ENCODE results near the gene APOM.

The APOM gene

DNA sequence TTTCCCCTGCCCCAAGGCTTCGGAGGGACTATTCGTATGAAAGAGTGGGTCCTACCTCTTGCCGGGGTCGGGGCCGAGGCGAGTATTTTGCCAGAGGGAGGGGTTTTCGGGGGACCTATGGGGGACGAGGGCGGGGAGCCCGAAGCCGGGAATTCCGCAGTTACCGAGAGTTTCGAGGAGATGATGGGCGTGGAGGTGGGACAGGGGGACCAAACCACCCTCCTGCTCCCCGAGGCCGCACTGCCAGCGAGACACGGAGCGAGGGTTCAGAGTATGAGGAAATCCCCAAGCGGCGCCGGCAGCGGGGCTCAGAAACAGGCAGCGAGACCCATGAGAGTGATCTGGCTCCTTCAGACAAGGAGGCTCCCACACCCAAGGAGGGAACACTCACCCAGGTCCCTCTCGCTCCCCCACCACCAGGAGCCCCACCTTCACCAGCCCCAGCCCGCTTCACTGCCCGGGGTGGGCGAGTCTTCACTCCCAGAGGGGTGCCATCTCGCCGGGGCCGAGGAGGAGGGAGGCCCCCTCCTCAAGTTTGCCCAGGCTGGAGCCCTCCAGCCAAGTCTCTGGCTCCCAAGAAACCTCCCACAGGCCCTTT, 23.9 kb upstream of the APOM start (continued):
- TF ChIP-seq PRDM4 (tag by site-specific recombination; IDR thresholded peaks at IDR 0.05): peak; percentile 83
- TF ChIP-seq MZF1 (tag by site-specific recombination; IDR thresholded peaks at IDR 0.05; ENCODE audit: borderline replicate concordance): no peak
- TF ChIP-seq ZBTB7A (tag by site-specific recombination; IDR thresholded peaks at IDR 0.05; ENCODE audit: low read depth): no peak
- TF ChIP-seq ZFP69B (tag by site-specific recombination; IDR thresholded peaks at IDR 0.05): no peak
- no peak for TF ChIP-seq ZNF555 (tag by site-specific recombination; conservative IDR thresholded peaks at IDR 0.05)
- TF ChIP-seq ZNF623 (tag by site-specific recombination; IDR thresholded peaks at IDR 0.05): no peak
- TF ChIP-seq ZNF792 (tag by site-specific recombination; IDR thresholded peaks at IDR 0.05): no peak

- POLR2A ChIA-PET: interaction anchor here (1.0 to 11.0 kb wide), 3 partner anchors 6 to 183 kb away, joined by 3 to 123 read pairs (median 76); partner anchors contain the start of genes BAG6, HSPA1A and HSPA1L
- Histone ChIP-seq H3K4me1 (ENCODE audit: control insufficient read depth, insufficient read depth, low read length) (no peaks in the 10 kb centered on the region), H3K27ac (ENCODE audit: extremely low read depth, low read depth, low read length) (peak overlapping the region; percentile 21; the same call in 1 of the 2 replicates), H3K36me3 (ENCODE audit: control insufficient read depth in 2 of 2, insufficient read depth in 1 of 2, low read length in 2 of 2) (peaks cover 62 to 100% of the 10 kb centered on the region in 2 experiments), H3K4me3 (ENCODE audit: low read depth, low read length) (no peak overlapping the region), H3K9me3 (ENCODE audit: control insufficient read depth, insufficient read depth, low read depth, low read length) (no peaks in the 10 kb centered on the region)
- CTCF ChIA-PET: no interaction called here
- 0 out of 2 replicates have a peak, but pooled peaks have one; percentile 30 for TF ChIP-seq IKZF3 (tag by site-specific recombination; IDR thresholded peaks at IDR 0.05)
- TF ChIP-seq, protein P1, sequence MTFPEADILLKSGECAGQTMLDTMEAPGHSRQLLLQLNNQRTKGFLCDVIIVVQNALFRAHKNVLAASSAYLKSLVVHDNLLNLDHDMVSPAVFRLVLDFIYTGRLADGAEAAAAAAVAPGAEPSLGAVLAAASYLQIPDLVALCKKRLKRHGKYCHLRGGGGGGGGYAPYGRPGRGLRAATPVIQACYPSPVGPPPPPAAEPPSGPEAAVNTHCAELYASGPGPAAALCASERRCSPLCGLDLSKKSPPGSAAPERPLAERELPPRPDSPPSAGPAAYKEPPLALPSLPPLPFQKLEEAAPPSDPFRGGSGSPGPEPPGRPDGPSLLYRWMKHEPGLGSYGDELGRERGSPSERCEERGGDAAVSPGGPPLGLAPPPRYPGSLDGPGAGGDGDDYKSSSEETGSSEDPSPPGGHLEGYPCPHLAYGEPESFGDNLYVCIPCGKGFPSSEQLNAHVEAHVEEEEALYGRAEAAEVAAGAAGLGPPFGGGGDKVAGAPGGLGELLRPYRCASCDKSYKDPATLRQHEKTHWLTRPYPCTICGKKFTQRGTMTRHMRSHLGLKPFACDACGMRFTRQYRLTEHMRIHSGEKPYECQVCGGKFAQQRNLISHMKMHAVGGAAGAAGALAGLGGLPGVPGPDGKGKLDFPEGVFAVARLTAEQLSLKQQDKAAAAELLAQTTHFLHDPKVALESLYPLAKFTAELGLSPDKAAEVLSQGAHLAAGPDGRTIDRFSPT (tag by site-specific recombination; IDR thresholded peaks at IDR 0.05): 0 out of 2 replicates have a peak, but pooled peaks have one; percentile 18
- no peak for TF ChIP-seq ZNF558 (tag by site-specific recombination; IDR thresholded peaks at IDR 0.05)
- peak; percentile 44 for TF ChIP-seq ZNF600 (tag by site-specific recombination; IDR thresholded peaks at IDR 0.05)
- 0 out of 2 replicates have a peak, but pooled peaks have one; percentile 12 for TF ChIP-seq HOXD13 (CRISPR knock-in tag; IDR thresholded peaks at IDR 0.05; ENCODE audit: borderline replicate concordance)
- TF ChIP-seq SP7 (tag by site-specific recombination; IDR thresholded peaks at IDR 0.05): no peak
- TF ChIP-seq ZNF510 (tag by site-specific recombination; IDR thresholded peaks at IDR 0.05; ENCODE audit: insufficient replicate concordance): no peak
- TF ChIP-seq KLF8 (tag by site-specific recombination; IDR thresholded peaks at IDR 0.05): no peak
These were observed 23.3 kb upstream of the APOM start for GRCh38 chr6:31632279-31632946.

- Histone ChIP-seq H3K9me3 (ENCODE audit: control insufficient read depth, insufficient read depth, low read depth, low read length) (no peaks in the 10 kb centered on the region), H3K4me1 (ENCODE audit: control insufficient read depth, insufficient read depth, low read length) (no peaks in the 10 kb centered on the region), H3K4me3 (ENCODE audit: low read depth, low read length) (no peak overlapping the region), H3K27ac (ENCODE audit: extremely low read depth, low read depth, low read length) (no peak overlapping the region; the same call in 1 of the 2 replicates), H3K36me3 (ENCODE audit: control insufficient read depth in 2 of 2, insufficient read depth in 1 of 2, low read length in 2 of 2) (peaks cover 55 to 97% of the 10 kb centered on the region in 2 experiments)
- CTCF ChIA-PET: interaction anchor here (1.2 kb wide), 1 partner anchor 11 kb away, joined by 3 read pairs; no protein-coding TSS in a partner anchor
- POLR2A ChIA-PET: interaction anchor here (0.9 to 11.0 kb wide), 4 partner anchors 7 to 182 kb away, joined by 3 to 123 read pairs (median 40); partner anchors contain the start of genes BAG6, HSPA1A and HSPA1L
- TF ChIP-seq ZBTB48 (tag by site-specific recombination; IDR thresholded peaks at IDR 0.05): peak; percentile 43; the same call in 1 of the 2 replicates
- TF ChIP-seq ZNF785 (tag by site-specific recombination; IDR thresholded peaks at IDR 0.05): no peak
These were observed 22.2 kb upstream of the APOM start for GRCh38 chr6:31633447-31633846.

Data from HEK293 (cell line).